ENCODE data around the gene KRT6B. TPM values are rescaled to one million over a fixed set of nuclear protein-coding genes. Genes with fewer than 3 reads are reported as not detected.

KRT6B gene
- total RNA-seq, 1 experiment from 2014 or later: not detected

GRCh38 chr12:52401526-52401925 lies 50.4 kb downstream of the KRT6B start:
- TF ChIP-seq CTCF (IDR thresholded peaks at IDR 0.05 in 2 of 3, conservative IDR thresholded peaks at IDR 0.05 in 1 of 3; ENCODE audit: borderline replicate concordance in 1 of 3, insufficient read depth in 1 of 3, low read depth in 2 of 3, low read length in 2 of 3) (no peak), POLR2AphosphoS5 (IDR thresholded peaks at IDR 0.05; ENCODE audit: low read depth, low read length) (no peak), CEBPB (IDR thresholded peaks at IDR 0.05; ENCODE audit: low read depth) (no peak), ELF1 (IDR thresholded peaks at IDR 0.05; ENCODE audit: borderline replicate concordance, low read depth) (no peak), CBX3 (IDR thresholded peaks at IDR 0.05; ENCODE audit: low read depth) (no peak), POLR2A (IDR thresholded peaks at IDR 0.05; ENCODE audit: borderline replicate concordance, extremely low read depth, insufficient read depth, insufficient read length) (no peak), EZH2 (IDR thresholded peaks at IDR 0.05) (no peak), ZNF274 (IDR thresholded peaks at IDR 0.05; ENCODE audit: low read depth, low read length) (no peak), FOSL1 (IDR thresholded peaks at IDR 0.05; ENCODE audit: low read depth) (no peak), TCF7L2 (IDR thresholded peaks at IDR 0.05; ENCODE audit: borderline replicate concordance, extremely low read depth, insufficient read depth, insufficient read length) (no peak), RAD21 (IDR thresholded peaks at IDR 0.05; ENCODE audit: low read depth) (no peak), SP1 (IDR thresholded peaks at IDR 0.05; ENCODE audit: low read depth) (no peak), EZH2phosphoT487 (IDR thresholded peaks at IDR 0.05; ENCODE audit: borderline replicate concordance) (no peak), JUND (IDR thresholded peaks at IDR 0.05) (no peak), ZFX (IDR thresholded peaks at IDR 0.05) (no peak)
- TF ChIP-seq, protein P1, sequence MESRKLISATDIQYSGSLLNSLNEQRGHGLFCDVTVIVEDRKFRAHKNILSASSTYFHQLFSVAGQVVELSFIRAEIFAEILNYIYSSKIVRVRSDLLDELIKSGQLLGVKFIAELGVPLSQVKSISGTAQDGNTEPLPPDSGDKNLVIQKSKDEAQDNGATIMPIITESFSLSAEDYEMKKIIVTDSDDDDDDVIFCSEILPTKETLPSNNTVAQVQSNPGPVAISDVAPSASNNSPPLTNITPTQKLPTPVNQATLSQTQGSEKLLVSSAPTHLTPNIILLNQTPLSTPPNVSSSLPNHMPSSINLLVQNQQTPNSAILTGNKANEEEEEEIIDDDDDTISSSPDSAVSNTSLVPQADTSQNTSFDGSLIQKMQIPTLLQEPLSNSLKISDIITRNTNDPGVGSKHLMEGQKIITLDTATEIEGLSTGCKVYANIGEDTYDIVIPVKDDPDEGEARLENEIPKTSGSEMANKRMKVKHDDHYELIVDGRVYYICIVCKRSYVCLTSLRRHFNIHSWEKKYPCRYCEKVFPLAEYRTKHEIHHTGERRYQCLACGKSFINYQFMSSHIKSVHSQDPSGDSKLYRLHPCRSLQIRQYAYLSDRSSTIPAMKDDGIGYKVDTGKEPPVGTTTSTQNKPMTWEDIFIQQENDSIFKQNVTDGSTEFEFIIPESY (IDR thresholded peaks at IDR 0.05; ENCODE audit: extremely low read depth, insufficient replicate concordance, low read length): no peak
- TF ChIP-seq, protein P2, sequence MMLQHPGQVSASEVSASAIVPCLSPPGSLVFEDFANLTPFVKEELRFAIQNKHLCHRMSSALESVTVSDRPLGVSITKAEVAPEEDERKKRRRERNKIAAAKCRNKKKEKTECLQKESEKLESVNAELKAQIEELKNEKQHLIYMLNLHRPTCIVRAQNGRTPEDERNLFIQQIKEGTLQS (IDR thresholded peaks at IDR 0.05): no peak
- TF ChIP-seq, protein P3, sequence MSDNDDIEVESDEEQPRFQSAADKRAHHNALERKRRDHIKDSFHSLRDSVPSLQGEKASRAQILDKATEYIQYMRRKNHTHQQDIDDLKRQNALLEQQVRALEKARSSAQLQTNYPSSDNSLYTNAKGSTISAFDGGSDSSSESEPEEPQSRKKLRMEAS (IDR thresholded peaks at IDR 0.05): no peak
- Histone ChIP-seq H3K4me1 (ENCODE audit: control insufficient read depth in 1 of 2, insufficient read depth in 2 of 2, low read length in 2 of 2) (no peaks in the 10 kb centered on the region), H3K4me2 (ENCODE audit: low read length) (no peak overlapping the region), H3K9me3 (ENCODE audit: control insufficient read depth in 1 of 2, insufficient read depth in 1 of 2, low read depth in 1 of 2, low read length in 2 of 2) (no peaks in the 10 kb centered on the region), H3K27ac (ENCODE audit: low read depth, low read length) (no peak overlapping the region), H3K4me3 (replicated peaks in 1 of 2; ENCODE audit: low read depth in 1 of 2, low read length in 2 of 2) (no peak overlapping the region), H4K20me1 (ENCODE audit: insufficient read depth) (no peaks in the 10 kb centered on the region), H3K9ac (ENCODE audit: low read length) (no peak overlapping the region), H3K27me3 (ENCODE audit: insufficient read depth, low read length) (no peaks in the 10 kb centered on the region), H3K36me3 (ENCODE audit: control insufficient read depth in 1 of 2, insufficient read depth in 2 of 2, low read length in 2 of 2) (no peaks in the 10 kb centered on the region), H3K79me2 (ENCODE audit: insufficient read depth, low read length) (no peaks in the 10 kb centered on the region), H3K9me2 (ENCODE audit: insufficient read depth) (no peaks in the 10 kb centered on the region), H2AFZ (ENCODE audit: low read depth, low read length, poor library complexity, severe bottlenecking) (no peak overlapping the region)
- CTCF ChIA-PET: no interaction called here
- POLR2A ChIA-PET: interaction anchor here (1.1 kb wide), 1 partner anchor 254 kb away, joined by 6 read pairs; no protein-coding TSS in a partner anchor
- no TSS peak for BruUV-seq (replicated peaks)
- no peak for DNase-seq (ENCODE audit: low read depth, low spot score)
- intact Hi-C loops (cut with micrococcal nuclease): no loop called here
- 0 out of 2 replicates have a peak, but pooled peaks have one; percentile 44 for ATAC-seq
- RAD21 ChIA-PET (ENCODE audit: low non-redundant PET in 1 of 2, low total read pairs in 2 of 2, uncharacterized antibody in 2 of 2, unreplicated experiment in 2 of 2): no interaction called here
